NT2/D1 (cell line): Measurements from ENCODE around the gene NEUROD6.

ENCODE experiments used
- SUZ12 ChIP-seq: IDR thresholded peaks from 2 replicates; pipeline ENCODE4 v1.6.1; 2011; ENCODE audit not compliant: insufficient read length, insufficient read depth; ENCODE audit errors: extremely low read depth
- YY1 ChIP-seq: IDR thresholded peaks from 2 replicates; pipeline ENCODE4 v1.6.1; 2011; ENCODE audit not compliant: insufficient read length, insufficient read depth
- ZNF274 ChIP-seq: IDR thresholded peaks from 2 replicates; pipeline ENCODE4 v1.6.1; 2011; ENCODE audit warnings: mild to moderate bottlenecking, low read depth, low read length

DNA sequence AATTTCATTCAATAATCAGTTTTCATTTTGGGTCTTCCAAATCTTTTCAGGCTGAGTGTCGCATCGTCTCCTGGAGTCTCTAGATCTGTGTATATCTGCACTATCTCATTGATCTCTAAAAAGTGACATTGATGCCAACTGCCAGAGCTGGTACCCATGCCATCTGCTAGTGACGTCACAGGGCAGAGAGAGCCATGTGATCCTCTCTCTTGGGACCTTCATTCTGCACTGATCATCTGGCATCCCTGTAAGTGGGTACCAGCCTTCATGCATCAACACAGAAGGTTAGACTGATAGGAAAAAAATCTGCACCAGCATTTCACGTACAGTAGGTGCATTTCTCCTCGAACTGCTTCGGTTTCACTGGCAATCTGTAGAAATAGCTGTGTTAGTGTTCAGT is at the start of gene NEUROD6:
- TF ChIP-seq YY1 (no peak), SUZ12 (no peak), ZNF274 (no peak)
